Measurements from ENCODE around the gene PRRT1B.

Gene PRRT1B

GRCh38 chr9:131555841-131556673 is 10.7 kb downstream of the PRRT1B start:
- Histone ChIP-seq H3K9ac (ENCODE audit: low read length) (no peak overlapping the region), H3K9me2 (replicated peaks; ENCODE audit: insufficient read depth, low read length) (no peaks in the 10 kb centered on the region), H3K4me2 (ENCODE audit: low read depth, low read length, poor library complexity, severe bottlenecking) (no peak overlapping the region), H3K27me3 (ENCODE audit: low read length) (no peaks in the 10 kb centered on the region), H3F3A (ENCODE audit: insufficient read depth) (no peaks in the 10 kb centered on the region), H3K27ac (ENCODE audit: low read depth, low read length) (no peak overlapping the region), H3K4me3 (ENCODE audit: insufficient read depth, low read length, poor library complexity, severe bottlenecking) (no peak overlapping the region), H3K79me2 (ENCODE audit: insufficient read depth, low read length) (no peaks in the 10 kb centered on the region), H2AFZ (ENCODE audit: low read depth, low read length, severe bottlenecking) (no peak overlapping the region), H3K9me3 (ENCODE audit: insufficient read depth, low read length) (no peaks in the 10 kb centered on the region), H4K20me1 (ENCODE audit: low read depth, low read length) (no peaks in the 10 kb centered on the region), H3K36me3 (ENCODE audit: low read length) (no peaks in the 10 kb centered on the region)
- TF ChIP-seq EZH2phosphoT487 (conservative IDR thresholded peaks at IDR 0.05; ENCODE audit: low read length) = no peak
- no peak for TF ChIP-seq CTCF (IDR thresholded peaks at IDR 0.05; ENCODE audit: insufficient read depth, low read length, poor library complexity, severe bottlenecking)

- no peaks in the 10 kb centered on the region for H3K27me3 ChIP-seq (ENCODE audit: low read length)
Observed at GRCh38 chr9:131557855-131558548, 12.7 kb downstream of the PRRT1B start.

GRCh38 chr9:131559421-131560000 is 14.2 kb downstream of the PRRT1B start:
- H2AFZ ChIP-seq (ENCODE audit: low read depth, low read length, severe bottlenecking) = no peak overlapping the region
- H3K36me3 ChIP-seq (ENCODE audit: low read length) = no peaks in the 10 kb centered on the region
- H3K27me3 ChIP-seq (ENCODE audit: low read length) = no peaks in the 10 kb centered on the region
- no peaks in the 10 kb centered on the region for H3K9me2 ChIP-seq (replicated peaks; ENCODE audit: insufficient read depth, low read length)
- H3K4me3 ChIP-seq (ENCODE audit: insufficient read depth, low read length, poor library complexity, severe bottlenecking) = no peak overlapping the region
- H3K9ac ChIP-seq (ENCODE audit: low read length) = no peak overlapping the region
- TF ChIP-seq EZH2phosphoT487 (conservative IDR thresholded peaks at IDR 0.05; ENCODE audit: low read length) (no peak), CTCF (IDR thresholded peaks at IDR 0.05; ENCODE audit: insufficient read depth, low read length, poor library complexity, severe bottlenecking) (no peak)
- H3K79me2 ChIP-seq (ENCODE audit: insufficient read depth, low read length) = no peaks in the 10 kb centered on the region
- no peak overlapping the region for H3K27ac ChIP-seq (ENCODE audit: low read depth, low read length)
- no peaks in the 10 kb centered on the region for H3F3A ChIP-seq (ENCODE audit: insufficient read depth)
- H3K9me3 ChIP-seq (ENCODE audit: insufficient read depth, low read length) = no peaks in the 10 kb centered on the region
- no peak overlapping the region for H3K4me2 ChIP-seq (ENCODE audit: low read depth, low read length, poor library complexity, severe bottlenecking)
- no peaks in the 10 kb centered on the region for H4K20me1 ChIP-seq (ENCODE audit: low read depth, low read length)

More at GRCh38 chr9:131557855-131558548, 12.7 kb downstream of the PRRT1B start:
- Histone ChIP-seq H3K4me3 (ENCODE audit: insufficient read depth, low read length, poor library complexity, severe bottlenecking) (no peak overlapping the region), H4K20me1 (ENCODE audit: low read depth, low read length) (no peaks in the 10 kb centered on the region), H3K9ac (ENCODE audit: low read length) (no peak overlapping the region), H3K4me2 (ENCODE audit: low read depth, low read length, poor library complexity, severe bottlenecking) (no peak overlapping the region), H3K9me3 (ENCODE audit: insufficient read depth, low read length) (no peaks in the 10 kb centered on the region), H3K27ac (ENCODE audit: low read depth, low read length) (no peak overlapping the region), H2AFZ (ENCODE audit: low read depth, low read length, severe bottlenecking) (no peak overlapping the region), H3K36me3 (ENCODE audit: low read length) (no peaks in the 10 kb centered on the region), H3F3A (ENCODE audit: insufficient read depth) (no peaks in the 10 kb centered on the region), H3K79me2 (ENCODE audit: insufficient read depth, low read length) (no peaks in the 10 kb centered on the region), H3K9me2 (replicated peaks; ENCODE audit: insufficient read depth, low read length) (no peaks in the 10 kb centered on the region)
- TF ChIP-seq EZH2phosphoT487 (conservative IDR thresholded peaks at IDR 0.05; ENCODE audit: low read length) (no peak), CTCF (IDR thresholded peaks at IDR 0.05; ENCODE audit: insufficient read depth, low read length, poor library complexity, severe bottlenecking) (no peak)
